NCI-H2081 treated with DMSO at 0.1 percent for 48 hours (cell line): ENCODE results near the gene CACNA1D.
A peak's percentile ranks its signal among the peaks of the same experiment; 100 is the strongest.
"Not testable (repeated sequence)": the region's sequence is repeated elsewhere in the genome, so short reads cannot be mapped to it uniquely, and the experiment has no call there.

Experiments
- DNase-seq: peaks from one replicate; lab custom pipeline; 2025; lab: John Stamatoyannopoulos, UW

The CACNA1D gene

DNA sequence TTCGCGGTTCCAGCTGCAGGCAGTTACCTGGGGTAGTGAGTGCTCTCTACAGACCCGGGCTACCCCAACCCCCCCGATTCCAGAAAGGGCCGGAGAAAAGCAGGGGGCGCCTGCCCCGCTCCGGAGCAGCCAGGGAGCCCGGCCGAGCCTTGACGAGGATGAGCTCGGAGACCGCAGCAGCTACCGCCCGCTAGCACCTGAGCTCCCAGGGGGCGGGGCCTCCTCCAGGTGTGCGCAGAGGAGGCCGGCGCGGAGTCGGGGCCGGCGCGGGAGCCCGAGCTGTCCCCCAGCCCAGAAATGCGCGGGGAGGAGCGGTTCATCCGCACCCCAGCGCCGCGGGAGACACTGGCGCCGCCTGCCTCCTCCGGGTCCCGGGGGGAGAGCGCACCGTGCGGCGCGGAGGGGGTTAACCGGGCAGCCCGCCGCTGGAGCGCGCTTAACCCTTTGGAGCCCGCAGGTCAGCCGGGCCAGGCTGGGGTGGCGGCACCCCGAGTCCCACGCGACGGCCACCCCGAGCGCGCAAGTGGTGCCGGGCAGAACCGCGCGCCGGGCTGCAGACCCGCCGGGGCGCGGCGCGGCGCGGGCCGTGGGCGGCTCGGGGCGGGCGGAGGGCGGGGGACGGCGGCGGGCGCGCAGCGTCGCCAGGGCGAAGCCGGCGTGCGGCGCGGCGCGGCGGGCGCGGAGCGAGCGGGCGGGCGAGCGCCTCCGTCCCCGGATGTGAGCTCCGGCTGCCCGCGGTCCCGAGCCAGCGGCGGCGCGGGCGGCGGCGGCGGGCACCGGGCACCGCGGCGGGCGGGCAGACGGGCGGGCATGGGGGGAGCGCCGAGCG lies at the start of gene CACNA1D:
Gene CACNA1D, plus strand, starts transcription at position 649 of the 829 bp plus-strand sequence. CDS start 556 bp downstream, outside the sequence.
- no peak for DNase-seq

DNA sequence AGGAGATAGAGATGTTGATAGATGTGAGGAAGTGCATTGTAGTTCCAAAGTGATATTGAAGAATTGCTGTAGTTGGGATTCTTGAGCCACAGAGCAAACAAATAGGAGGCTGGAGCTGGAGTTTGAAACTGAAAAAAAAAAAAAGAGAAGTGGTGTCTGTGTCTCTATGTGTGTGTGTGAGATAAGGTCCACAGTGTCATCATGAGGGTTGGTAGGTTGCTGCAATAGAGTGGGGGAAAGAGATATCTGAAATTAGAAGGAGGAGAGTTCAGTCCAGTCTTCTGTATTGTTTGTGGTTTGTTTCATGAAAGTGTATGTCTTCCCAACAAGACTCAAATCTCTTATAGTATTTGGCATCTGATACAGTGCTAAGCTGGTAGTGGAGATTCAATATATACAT lies 37.3 kb upstream of the CACNA1D start:
- DNase-seq: no peak

DNA sequence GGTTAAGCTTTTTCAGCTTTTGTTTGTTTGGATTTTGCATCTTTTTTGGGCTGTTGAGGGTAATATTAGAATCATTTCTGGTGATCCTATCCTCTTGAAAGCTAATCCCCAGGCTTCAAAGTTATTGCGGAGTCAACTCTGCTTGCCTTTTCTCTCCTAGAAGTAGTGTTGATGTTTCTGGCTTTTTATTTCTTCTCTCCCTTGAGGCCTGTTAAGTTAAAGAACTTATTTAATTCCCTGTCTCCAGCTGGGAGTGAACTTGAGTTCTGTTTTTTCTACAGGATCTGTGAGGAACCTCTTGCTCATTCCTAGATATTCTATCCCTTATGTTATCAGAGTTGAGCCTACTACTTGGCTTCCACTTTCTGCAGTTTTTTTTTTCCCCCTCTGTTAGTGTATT lies 34.1 kb upstream of the CACNA1D start:
- DNase-seq: no peak

GRCh38 chr3:53464424-53464823 lies 30.0 kb upstream of the CACNA1D start:
- DNase-seq: no peak

- not testable (repeated sequence) for DNase-seq
Observed at GRCh38 chr3:53469758-53470157, 24.7 kb upstream of the CACNA1D start.

GRCh38 chr3:53473422-53473821 lies 21.0 kb upstream of the CACNA1D start:
- DNase-seq: no peak

DNA sequence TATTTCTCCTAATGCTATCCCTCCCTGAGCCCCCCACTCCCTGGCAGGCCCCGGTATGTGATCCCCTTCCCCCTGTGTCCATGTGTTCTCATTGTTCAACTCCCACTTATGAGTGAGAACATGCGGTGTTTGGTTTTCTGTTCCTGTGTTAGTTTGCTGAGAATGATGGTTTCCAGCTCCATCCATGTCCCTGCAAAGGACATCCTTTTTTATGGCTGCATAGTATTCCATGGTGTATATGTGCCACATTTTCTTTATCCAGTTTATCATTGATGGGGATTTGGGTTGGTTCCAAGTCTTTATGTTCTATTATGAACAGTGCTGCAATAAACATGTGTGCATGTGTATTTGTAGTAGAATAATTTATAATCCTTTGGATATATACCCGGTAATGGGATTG lies 18.0 kb upstream of the CACNA1D start:
- not testable (repeated sequence) for DNase-seq

DNA sequence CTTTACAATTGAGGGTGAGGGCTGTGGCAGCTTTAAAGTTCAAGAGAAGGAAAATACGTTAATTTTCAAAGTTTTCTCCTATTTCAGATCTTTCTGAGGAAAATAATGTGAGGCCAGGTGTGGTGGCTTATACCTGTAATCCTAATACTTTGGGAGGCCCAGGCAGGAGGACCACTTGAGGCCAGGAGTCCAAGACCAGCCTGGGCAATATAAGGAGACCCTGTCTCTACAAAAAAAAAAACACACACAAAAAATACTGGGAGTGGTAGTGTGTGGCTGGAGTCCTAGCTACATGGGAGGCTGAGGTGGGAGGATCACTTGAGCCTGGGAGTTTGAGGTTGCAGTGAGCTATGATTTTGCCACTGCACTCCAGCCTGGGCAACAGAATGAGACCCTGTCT lies 16.7 kb upstream of the CACNA1D start:
- DNase-seq: not testable (repeated sequence)

- DNase-seq: no peak
Observed at GRCh38 chr3:53478166-53478830, 16.1 kb upstream of the CACNA1D start.

DNA sequence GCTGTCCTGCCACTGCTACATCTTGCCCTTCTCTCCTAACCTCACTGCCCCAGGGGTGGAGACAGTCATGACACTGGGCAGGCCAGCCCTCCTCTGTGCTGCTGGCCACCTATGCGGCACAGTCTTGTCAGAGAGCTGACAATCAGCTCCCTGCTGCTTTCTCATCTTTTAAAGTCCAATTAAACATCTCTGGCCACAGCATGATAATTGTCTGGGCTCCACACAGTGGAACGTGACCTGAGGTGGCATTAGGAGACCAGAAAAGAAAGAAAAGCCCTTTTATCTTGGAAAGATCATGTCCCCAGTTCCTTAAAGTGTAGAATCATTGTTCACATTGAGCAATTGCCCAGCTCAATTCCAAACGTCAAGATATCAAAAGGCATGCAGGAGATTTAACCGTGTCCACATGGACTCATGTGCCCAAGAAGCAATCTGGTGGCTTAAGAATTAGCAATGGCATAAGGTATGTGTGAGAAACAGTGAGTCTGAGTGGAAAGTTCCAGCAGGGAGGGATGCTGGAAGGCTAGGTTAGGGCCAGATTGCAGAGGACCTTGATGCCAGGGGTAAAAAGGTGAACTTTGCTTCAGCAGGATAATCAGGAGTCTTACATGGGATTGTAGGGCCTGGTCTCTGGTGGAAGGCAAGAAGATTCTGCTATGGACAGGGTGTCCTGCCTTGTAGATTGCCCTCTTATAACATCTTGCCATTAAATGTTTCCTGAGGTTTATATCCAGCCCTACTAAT lies 15.3 kb upstream of the CACNA1D start:
- DNase-seq: no peak

DNA sequence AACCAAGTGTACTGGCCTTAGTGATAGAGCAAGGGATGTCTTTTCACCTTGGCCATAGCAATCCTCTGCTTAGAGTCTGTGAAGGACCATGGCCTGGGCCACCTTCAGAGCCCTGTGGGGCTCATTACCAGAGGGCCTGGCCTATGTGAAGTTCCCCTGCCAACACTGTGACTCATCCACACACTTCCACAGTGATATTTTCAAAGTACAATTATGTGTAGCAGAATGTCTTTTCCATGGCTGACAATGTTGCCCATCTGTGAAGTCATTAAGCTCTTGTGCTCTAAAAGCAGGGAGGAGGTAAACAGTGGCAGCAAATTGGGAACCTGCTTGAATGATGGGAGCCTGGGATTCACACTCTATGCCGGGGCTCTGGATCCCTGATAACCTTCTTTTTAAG lies 12.2 kb upstream of the CACNA1D start:
- DNase-seq: no peak

- no peak for DNase-seq
Observed at GRCh38 chr3:53483821-53484220, 10.6 kb upstream of the CACNA1D start.

GRCh38 chr3:53484984-53485383 lies 9.4 kb upstream of the CACNA1D start:
- DNase-seq: no peak

- DNase-seq: peak; percentile 36
Observed at GRCh38 chr3:53485675-53486403, 8.6 kb upstream of the CACNA1D start.

- no peak for DNase-seq
Observed at GRCh38 chr3:53486961-53487654, 7.3 kb upstream of the CACNA1D start.

- DNase-seq: no peak
Observed at GRCh38 chr3:53489386-53489785, 5.0 kb upstream of the CACNA1D start.

DNA sequence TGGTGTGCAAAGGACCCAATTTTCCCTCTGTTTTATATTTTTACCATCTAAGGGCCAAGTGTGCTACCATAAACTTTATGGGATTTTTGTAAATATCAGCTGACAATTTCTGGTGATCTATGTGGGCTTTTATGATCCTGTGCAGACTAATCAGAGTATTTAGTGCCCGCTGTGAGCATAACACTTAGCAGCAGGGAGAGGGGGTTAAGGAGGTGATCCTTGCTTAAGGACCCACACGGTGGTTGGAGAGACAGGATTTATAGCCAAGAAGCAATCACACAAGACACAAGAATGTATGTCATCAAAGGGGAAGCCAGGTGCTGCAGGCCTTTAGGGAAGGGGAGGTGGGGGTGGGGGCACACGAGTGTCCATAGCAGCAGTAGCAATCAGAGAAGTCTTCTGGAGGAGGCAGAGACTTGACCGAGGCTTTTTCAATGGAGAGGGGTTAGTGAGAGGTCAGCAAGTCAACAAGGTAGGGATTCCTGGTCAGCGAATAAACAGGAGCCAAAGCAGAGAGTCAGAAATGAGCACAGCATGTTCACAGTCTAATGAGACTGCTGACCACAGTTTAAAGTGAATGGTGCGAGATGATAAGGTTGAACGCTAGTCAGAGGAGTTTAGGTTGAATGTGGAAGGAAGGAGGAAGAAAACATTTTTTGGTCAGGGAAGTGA lies 4.5 kb upstream of the CACNA1D start:
- no peak for DNase-seq

GRCh38 chr3:53490459-53490968 lies 3.9 kb upstream of the CACNA1D start:
- DNase-seq: no peak

- DNase-seq: no peak
Observed at GRCh38 chr3:53491276-53491675, 3.1 kb upstream of the CACNA1D start.

- DNase-seq: no peak
Observed at GRCh38 chr3:53493595-53493962, 832 bp upstream of the CACNA1D start.

GRCh38 chr3:53495146-53495519 lies 722 bp downstream of the CACNA1D start:
- no peak for DNase-seq
